ENCODE results near the gene NHSL2.
"Not testable (repeated sequence)": the region's sequence is repeated elsewhere in the genome, so short reads cannot be mapped to it uniquely, and the experiment has no call there.

Gene NHSL2

GRCh38 chrX:71927040-71927439 lies 16.4 kb downstream of the NHSL2 start:
- DNase-seq: no peak

- no peak for DNase-seq
These were observed 18.2 kb downstream of the NHSL2 start for GRCh38 chrX:71928856-71929255.

GRCh38 chrX:71930298-71930697 lies 19.7 kb downstream of the NHSL2 start:
- DNase-seq: no peak

GRCh38 chrX:71935476-71935875 lies 24.8 kb downstream of the NHSL2 start:
- DNase-seq: no peak

GRCh38 chrX:71936632-71937031 lies 26.0 kb downstream of the NHSL2 start:
- DNase-seq: no peak

- no peak for DNase-seq
These were observed 27.7 kb downstream of the NHSL2 start for GRCh38 chrX:71938371-71938770.

GRCh38 chrX:71941145-71941544 lies 30.5 kb downstream of the NHSL2 start:
- no peak for DNase-seq

- no peak for DNase-seq
These were observed 31.1 kb downstream of the NHSL2 start for GRCh38 chrX:71941776-71942175.

- DNase-seq: no peak
These were observed 33.7 kb downstream of the NHSL2 start for GRCh38 chrX:71944369-71944768.

GRCh38 chrX:71945237-71945805 lies 34.7 kb downstream of the NHSL2 start:
- no peak for DNase-seq

- no peak for DNase-seq
These were observed 38.7 kb downstream of the NHSL2 start for GRCh38 chrX:71949363-71949762.

GRCh38 chrX:71949844-71950445 lies 39.3 kb downstream of the NHSL2 start:
- no peak for DNase-seq

- no peak for DNase-seq
These were observed 42.7 kb downstream of the NHSL2 start for GRCh38 chrX:71953391-71953790.

- no peak for DNase-seq
These were observed 43.3 kb downstream of the NHSL2 start for GRCh38 chrX:71953946-71954345.

- DNase-seq: no peak
These were observed 43.8 kb downstream of the NHSL2 start for GRCh38 chrX:71954458-71954857.

- no peak for DNase-seq
These were observed 45.0 kb downstream of the NHSL2 start for GRCh38 chrX:71955530-71956120.

- DNase-seq: no peak
These were observed 47.6 kb downstream of the NHSL2 start for GRCh38 chrX:71958281-71958675.

- DNase-seq: not testable (repeated sequence)
These were observed 53.5 kb downstream of the NHSL2 start for GRCh38 chrX:71964184-71964583.

- no peak for DNase-seq
These were observed 64.3 kb downstream of the NHSL2 start for GRCh38 chrX:71974916-71975315.

- DNase-seq: no peak
These were observed 66.1 kb downstream of the NHSL2 start for GRCh38 chrX:71976753-71977152.

GRCh38 chrX:71978164-71978563 lies 67.5 kb downstream of the NHSL2 start:
- DNase-seq: no peak

- DNase-seq: no peak
These were observed 79.3 kb downstream of the NHSL2 start for GRCh38 chrX:71989768-71990426.

- no peak for DNase-seq
These were observed 79.9 kb downstream of the NHSL2 start for GRCh38 chrX:71990518-71990917.

GRCh38 chrX:71991164-71991563 lies 80.5 kb downstream of the NHSL2 start:
- DNase-seq: no peak
